ENCODE data around the gene DGKD. TPM values are rescaled to one million over a fixed set of nuclear protein-coding genes. Genes with fewer than 3 reads are reported as not detected.
A peak's percentile ranks its signal among the peaks of the same experiment; 100 is the strongest.

Gene DGKD
- total and polyA plus RNA-seq, 7 experiments from 2014 or later: 25.8 to 252 (median 206) TPM

- H3K4me1 ChIP-seq (ENCODE audit: control insufficient read depth in 2 of 2, insufficient read depth in 2 of 2, low read length in 2 of 2): peaks cover 44 to 55% of the 10 kb centered on the region in 2 donors
- no peaks in the 10 kb centered on the region for H3K9me3 ChIP-seq (ENCODE audit: control insufficient read depth in 2 of 3, low read length in 3 of 3)
- H3K27ac ChIP-seq (ENCODE audit: low read depth, low read length): peak overlapping the region; percentile 56
- H3K4me3 ChIP-seq (ENCODE audit: low read length): peak overlapping the region; percentile 30
- Mint-ChIP-seq H3K27ac (peak overlapping the region; percentile 84 to 98 (median 93)), H3K36me3 (peaks cover 6 to 25% (median 15%) of the 10 kb centered on the region in 5 donors), H3K9me3 (no peaks in the 10 kb centered on the region), H3K27me3 (no peaks in the 10 kb centered on the region), H3K4me1 (peaks cover 42 to 89% (median 74%) of the 10 kb centered on the region in 7 donors), H3K4me3 (peak overlapping the region; percentile 49 to 89 (median 74))
- ChIA-PET CTCF (interaction anchor here (0.7 to 6.0 kb wide), 3 partner anchors 9 to 57 kb away, joined by 3 to 37 read pairs (median 7); no protein-coding TSS in a partner anchor), POLR2A (interaction anchor here (1.6 kb wide), 1 partner anchor 118 kb away, joined by 4 read pairs; no protein-coding TSS in a partner anchor)
- no peak for ATAC-seq
- DNase-seq: no peak
- no peaks in the 10 kb centered on the region for H3K27me3 ChIP-seq (ENCODE audit: control insufficient read depth in 2 of 2, insufficient read depth in 2 of 2, low read length in 2 of 2)
- peaks cover 0 to 27% (median 7%) of the 10 kb centered on the region in 3 experiments for H3K36me3 ChIP-seq (ENCODE audit: control insufficient read depth in 2 of 3, insufficient read depth in 3 of 3, low read length in 3 of 3)
- intact Hi-C loops (cut with micrococcal nuclease): no loop called here
Observed at GRCh38 chr2:233386382-233387041, 32.2 kb downstream of the DGKD start.

GRCh38 chr2:233387225-233387624, 32.9 kb downstream of the DGKD start:
- intact Hi-C loops (cut with micrococcal nuclease): no loop called here
- no peak overlapping the region for H3K4me3 ChIP-seq (ENCODE audit: low read length)
- H3K27ac Mint-ChIP-seq: peak overlapping the region in 8 of 9 donors; percentile 21 to 98 (median 91)
- H3K4me1 Mint-ChIP-seq: peaks cover 42 to 83% (median 68%) of the 10 kb centered on the region in 7 donors
- peak overlapping the region; percentile 56 for H3K27ac ChIP-seq (ENCODE audit: low read depth, low read length)
- peaks cover 6 to 25% (median 15%) of the 10 kb centered on the region in 5 donors for H3K36me3 Mint-ChIP-seq
- peaks cover 44 to 51% of the 10 kb centered on the region in 2 donors for H3K4me1 ChIP-seq (ENCODE audit: control insufficient read depth in 2 of 2, insufficient read depth in 2 of 2, low read length in 2 of 2)
- POLR2A ChIA-PET: no interaction called here
- no peaks in the 10 kb centered on the region for H3K9me3 Mint-ChIP-seq
- DNase-seq: no peak
- no peak for ATAC-seq
- H3K27me3 Mint-ChIP-seq: no peaks in the 10 kb centered on the region
- CTCF ChIA-PET: interaction anchor here (1.6 to 6.0 kb wide), 2 partner anchors 15 to 56 kb away, joined by 4 to 37 read pairs; no protein-coding TSS in a partner anchor
- H3K9me3 ChIP-seq (ENCODE audit: control insufficient read depth in 2 of 3, low read length in 3 of 3): no peaks in the 10 kb centered on the region
- H3K4me3 Mint-ChIP-seq: peak overlapping the region in 7 of 10 donors; percentile 7 to 75 (median 65)
- H3K27me3 ChIP-seq (ENCODE audit: control insufficient read depth in 2 of 2, insufficient read depth in 2 of 2, low read length in 2 of 2): no peaks in the 10 kb centered on the region
- peaks cover 0 to 27% (median 7%) of the 10 kb centered on the region in 3 experiments for H3K36me3 ChIP-seq (ENCODE audit: control insufficient read depth in 2 of 3, insufficient read depth in 3 of 3, low read length in 3 of 3)

- Mint-ChIP-seq H3K4me1 (peaks cover 39 to 76% (median 62%) of the 10 kb centered on the region in 7 donors), H3K4me3 (peak overlapping the region in 5 of 10 donors; percentile 7 to 73 (median 65)), H3K27ac (peak overlapping the region in 6 of 9 donors; percentile 32 to 98 (median 91)), H3K36me3 (peaks cover 6 to 21% (median 14%) of the 10 kb centered on the region in 5 donors), H3K27me3 (no peaks in the 10 kb centered on the region), H3K9me3 (no peaks in the 10 kb centered on the region)
- POLR2A ChIA-PET: interaction anchor here (1.2 kb wide), 1 partner anchor 34 kb away, joined by 3 read pairs; no protein-coding TSS in a partner anchor
- no peak for ATAC-seq
- Histone ChIP-seq H3K27ac (ENCODE audit: low read depth, low read length) (no peak overlapping the region), H3K4me1 (ENCODE audit: control insufficient read depth in 2 of 2, insufficient read depth in 2 of 2, low read length in 2 of 2) (peaks cover 44 to 47% of the 10 kb centered on the region in 2 donors), H3K27me3 (ENCODE audit: control insufficient read depth in 2 of 2, insufficient read depth in 2 of 2, low read length in 2 of 2) (no peaks in the 10 kb centered on the region), H3K36me3 (ENCODE audit: control insufficient read depth in 2 of 3, insufficient read depth in 3 of 3, low read length in 3 of 3) (peaks cover 0 to 28% (median 7%) of the 10 kb centered on the region in 3 experiments), H3K9me3 (ENCODE audit: control insufficient read depth in 2 of 3, low read length in 3 of 3) (no peaks in the 10 kb centered on the region), H3K4me3 (ENCODE audit: low read length) (no peak overlapping the region)
- CTCF ChIA-PET: interaction anchor here (1.6 to 6.0 kb wide), 2 partner anchors 15 to 55 kb away, joined by 4 to 37 read pairs; no protein-coding TSS in a partner anchor
- intact Hi-C loops (cut with micrococcal nuclease): no loop called here
- DNase-seq: no peak
Observed at GRCh38 chr2:233387667-233388528, 33.6 kb downstream of the DGKD start.

GRCh38 chr2:233389601-233390125, 35.4 kb downstream of the DGKD start:
- intact Hi-C loops (cut with micrococcal nuclease): no loop called here
- no peaks in the 10 kb centered on the region for H3K27me3 Mint-ChIP-seq
- Histone ChIP-seq H3K4me3 (ENCODE audit: low read length) (no peak overlapping the region), H3K4me1 (ENCODE audit: control insufficient read depth in 2 of 2, insufficient read depth in 2 of 2, low read length in 2 of 2) (peaks cover 33% of the 10 kb centered on the region in 2 donors), H3K9me3 (ENCODE audit: control insufficient read depth in 2 of 3, low read length in 3 of 3) (no peaks in the 10 kb centered on the region), H3K27ac (ENCODE audit: low read depth, low read length) (no peak overlapping the region), H3K27me3 (ENCODE audit: control insufficient read depth in 2 of 2, insufficient read depth in 2 of 2, low read length in 2 of 2) (no peaks in the 10 kb centered on the region), H3K36me3 (ENCODE audit: control insufficient read depth in 2 of 3, insufficient read depth in 3 of 3, low read length in 3 of 3) (peaks cover 0 to 33% (median 7%) of the 10 kb centered on the region in 3 experiments)
- H3K36me3 Mint-ChIP-seq: peaks cover 6 to 28% (median 14%) of the 10 kb centered on the region in 5 donors
- H3K4me3 Mint-ChIP-seq: no peak overlapping the region
- H3K4me1 Mint-ChIP-seq: peaks cover 29 to 63% (median 46%) of the 10 kb centered on the region in 7 donors
- ChIA-PET POLR2A (interaction anchor here (0.6 to 0.8 kb wide), 3 partner anchors 13 to 331 kb away, joined by 3 read pairs; no protein-coding TSS in a partner anchor), CTCF (interaction anchor here (6.0 kb wide), 1 partner anchor 13 kb away, joined by 37 read pairs; no protein-coding TSS in a partner anchor)
- H3K27ac Mint-ChIP-seq: peak overlapping the region in 7 of 9 donors; percentile 16 to 88 (median 47)
- ATAC-seq: no peak
- no peak for DNase-seq
- no peaks in the 10 kb centered on the region for H3K9me3 Mint-ChIP-seq

DNA sequence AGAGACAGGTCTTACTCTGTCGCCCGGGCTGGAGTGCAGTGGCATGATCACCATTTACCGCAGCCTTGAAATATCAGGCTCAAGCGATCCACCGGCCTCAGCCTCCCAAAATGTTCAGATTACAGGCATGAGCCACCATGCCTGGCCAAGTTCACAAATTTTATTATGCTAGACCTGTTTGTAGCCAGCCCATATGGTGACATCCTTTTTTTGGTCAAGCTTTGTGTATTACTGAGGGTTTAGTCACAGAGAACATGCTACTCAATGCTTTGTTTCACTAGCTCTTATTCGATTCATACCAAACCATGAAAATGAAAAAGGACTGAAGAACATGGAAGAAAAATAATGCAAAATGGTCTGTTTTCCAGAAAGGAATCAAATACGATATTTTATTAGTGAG, 41.4 kb downstream of the DGKD start:
- Mint-ChIP-seq H3K27me3 (no peaks in the 10 kb centered on the region), H3K4me3 (no peak overlapping the region), H3K9me3 (no peaks in the 10 kb centered on the region), H3K36me3 (peaks cover 0 to 38% (median 12%) of the 10 kb centered on the region in 5 donors), H3K27ac (peak overlapping the region in 4 of 9 donors; percentile 46 to 74 (median 60)), H3K4me1 (peaks cover 34 to 61% (median 51%) of the 10 kb centered on the region in 7 donors)
- no peak for DNase-seq
- no peaks in the 10 kb centered on the region for H3K9me3 ChIP-seq (ENCODE audit: control insufficient read depth in 2 of 3, low read length in 3 of 3)
- H3K4me1 ChIP-seq (ENCODE audit: control insufficient read depth in 2 of 2, insufficient read depth in 2 of 2, low read length in 2 of 2): peaks cover 16 to 23% of the 10 kb centered on the region in 2 donors
- no peak overlapping the region for H3K27ac ChIP-seq (ENCODE audit: low read depth, low read length)
- CTCF ChIA-PET: no interaction called here
- intact Hi-C loops (cut with micrococcal nuclease): no loop called here
- POLR2A ChIA-PET: interaction anchor here (1.0 kb wide), 1 partner anchor 49 kb away, joined by 3 read pairs; no protein-coding TSS in a partner anchor
- H3K27me3 ChIP-seq (ENCODE audit: control insufficient read depth in 2 of 2, insufficient read depth in 2 of 2, low read length in 2 of 2): no peaks in the 10 kb centered on the region
- H3K4me3 ChIP-seq (ENCODE audit: low read length): no peak overlapping the region
- ATAC-seq: no peak
- peaks cover 0 to 18% (median 0%) of the 10 kb centered on the region in 3 experiments for H3K36me3 ChIP-seq (ENCODE audit: control insufficient read depth in 2 of 3, insufficient read depth in 3 of 3, low read length in 3 of 3)

Measured in naive thymus-derived CD4-positive, alpha-beta T cell (primary cell).